ENCODE data around the gene JAZF1.

Gene JAZF1

GRCh38 chr7:28160551-28160991, 20.0 kb downstream of the JAZF1 start:
- Histone ChIP-seq H3K4me3 (ENCODE audit: low read length) (no peak overlapping the region), H3K9me3 (ENCODE audit: control insufficient read depth, low read length) (no peaks in the 10 kb centered on the region), H3K9ac (ENCODE audit: low read length) (no peak overlapping the region), H3K27me3 (ENCODE audit: control insufficient read depth, insufficient read depth, low read length) (no peaks in the 10 kb centered on the region), H3K36me3 (ENCODE audit: control insufficient read depth, insufficient read depth, low read length) (no peaks in the 10 kb centered on the region), H3K4me1 (ENCODE audit: control insufficient read depth, insufficient read depth, low read length) (peaks cover 8% of the 10 kb centered on the region)

GRCh38 chr7:28157831-28158416, 22.7 kb downstream of the JAZF1 start:
- Histone ChIP-seq H3K9ac (ENCODE audit: low read length) (no peak overlapping the region), H3K4me3 (ENCODE audit: low read length) (no peak overlapping the region), H3K36me3 (ENCODE audit: control insufficient read depth, insufficient read depth, low read length) (no peaks in the 10 kb centered on the region), H3K27me3 (ENCODE audit: control insufficient read depth, insufficient read depth, low read length) (no peaks in the 10 kb centered on the region), H3K4me1 (ENCODE audit: control insufficient read depth, insufficient read depth, low read length) (peaks cover 13% of the 10 kb centered on the region), H3K9me3 (ENCODE audit: control insufficient read depth, low read length) (no peaks in the 10 kb centered on the region)

GRCh38 chr7:28157076-28157745, 23.4 kb downstream of the JAZF1 start:
- Histone ChIP-seq H3K4me1 (ENCODE audit: control insufficient read depth, insufficient read depth, low read length) (peaks cover 17% of the 10 kb centered on the region), H3K9ac (ENCODE audit: low read length) (no peak overlapping the region), H3K27me3 (ENCODE audit: control insufficient read depth, insufficient read depth, low read length) (no peaks in the 10 kb centered on the region), H3K36me3 (ENCODE audit: control insufficient read depth, insufficient read depth, low read length) (no peaks in the 10 kb centered on the region), H3K9me3 (ENCODE audit: control insufficient read depth, low read length) (no peaks in the 10 kb centered on the region), H3K4me3 (ENCODE audit: low read length) (no peak overlapping the region)

GRCh38 chr7:28156401-28156800, 24.2 kb downstream of the JAZF1 start:
- Histone ChIP-seq H3K4me3 (ENCODE audit: low read length) (no peak overlapping the region), H3K9me3 (ENCODE audit: control insufficient read depth, low read length) (no peaks in the 10 kb centered on the region), H3K4me1 (ENCODE audit: control insufficient read depth, insufficient read depth, low read length) (peaks cover 20% of the 10 kb centered on the region), H3K9ac (ENCODE audit: low read length) (no peak overlapping the region), H3K27me3 (ENCODE audit: control insufficient read depth, insufficient read depth, low read length) (no peaks in the 10 kb centered on the region), H3K36me3 (ENCODE audit: control insufficient read depth, insufficient read depth, low read length) (no peaks in the 10 kb centered on the region)

- H3K4me1 ChIP-seq (ENCODE audit: control insufficient read depth, insufficient read depth, low read length) = peaks cover 20% of the 10 kb centered on the region
- H3K9me3 ChIP-seq (ENCODE audit: control insufficient read depth, low read length) = no peaks in the 10 kb centered on the region
- H3K36me3 ChIP-seq (ENCODE audit: control insufficient read depth, insufficient read depth, low read length) = no peaks in the 10 kb centered on the region
- H3K4me3 ChIP-seq (ENCODE audit: low read length) = no peak overlapping the region
- no peaks in the 10 kb centered on the region for H3K27me3 ChIP-seq (ENCODE audit: control insufficient read depth, insufficient read depth, low read length)
- no peak overlapping the region for H3K9ac ChIP-seq (ENCODE audit: low read length)
Observed at GRCh38 chr7:28155964-28156363, 24.6 kb downstream of the JAZF1 start.

- H3K4me1 ChIP-seq (ENCODE audit: control insufficient read depth, insufficient read depth, low read length) = peaks cover 21% of the 10 kb centered on the region
- no peak overlapping the region for H3K4me3 ChIP-seq (ENCODE audit: low read length)
- H3K36me3 ChIP-seq (ENCODE audit: control insufficient read depth, insufficient read depth, low read length) = no peaks in the 10 kb centered on the region
- no peaks in the 10 kb centered on the region for H3K27me3 ChIP-seq (ENCODE audit: control insufficient read depth, insufficient read depth, low read length)
- H3K9me3 ChIP-seq (ENCODE audit: control insufficient read depth, low read length) = no peaks in the 10 kb centered on the region
- no peak overlapping the region for H3K9ac ChIP-seq (ENCODE audit: low read length)
Observed at GRCh38 chr7:28155019-28155660, 25.5 kb downstream of the JAZF1 start.

- no peak overlapping the region for H3K9ac ChIP-seq (ENCODE audit: low read length)
- H3K36me3 ChIP-seq (ENCODE audit: control insufficient read depth, insufficient read depth, low read length) = no peaks in the 10 kb centered on the region
- no peaks in the 10 kb centered on the region for H3K27me3 ChIP-seq (ENCODE audit: control insufficient read depth, insufficient read depth, low read length)
- no peaks in the 10 kb centered on the region for H3K9me3 ChIP-seq (ENCODE audit: control insufficient read depth, low read length)
- no peak overlapping the region for H3K4me3 ChIP-seq (ENCODE audit: low read length)
- peaks cover 35% of the 10 kb centered on the region for H3K4me1 ChIP-seq (ENCODE audit: control insufficient read depth, insufficient read depth, low read length)
Observed at GRCh38 chr7:28152594-28152993, 28.0 kb downstream of the JAZF1 start.

- Histone ChIP-seq H3K4me3 (ENCODE audit: low read length) (no peak overlapping the region), H3K9ac (ENCODE audit: low read length) (no peak overlapping the region), H3K27me3 (ENCODE audit: control insufficient read depth, insufficient read depth, low read length) (no peaks in the 10 kb centered on the region), H3K9me3 (ENCODE audit: control insufficient read depth, low read length) (no peaks in the 10 kb centered on the region), H3K36me3 (ENCODE audit: control insufficient read depth, insufficient read depth, low read length) (no peaks in the 10 kb centered on the region), H3K4me1 (ENCODE audit: control insufficient read depth, insufficient read depth, low read length) (peaks cover 35% of the 10 kb centered on the region)
Observed at GRCh38 chr7:28151965-28152364, 28.6 kb downstream of the JAZF1 start.

- Histone ChIP-seq H3K4me1 (ENCODE audit: control insufficient read depth, insufficient read depth, low read length) (peaks cover 24% of the 10 kb centered on the region), H3K36me3 (ENCODE audit: control insufficient read depth, insufficient read depth, low read length) (no peaks in the 10 kb centered on the region), H3K9ac (ENCODE audit: low read length) (no peak overlapping the region), H3K9me3 (ENCODE audit: control insufficient read depth, low read length) (no peaks in the 10 kb centered on the region), H3K4me3 (ENCODE audit: low read length) (no peak overlapping the region), H3K27me3 (ENCODE audit: control insufficient read depth, insufficient read depth, low read length) (no peaks in the 10 kb centered on the region)
Observed at GRCh38 chr7:28149291-28150101, 31.1 kb downstream of the JAZF1 start.

- H3K27me3 ChIP-seq (ENCODE audit: control insufficient read depth, insufficient read depth, low read length) = no peaks in the 10 kb centered on the region
- H3K4me1 ChIP-seq (ENCODE audit: control insufficient read depth, insufficient read depth, low read length) = peaks cover 26% of the 10 kb centered on the region
- no peak overlapping the region for H3K9ac ChIP-seq (ENCODE audit: low read length)
- no peaks in the 10 kb centered on the region for H3K9me3 ChIP-seq (ENCODE audit: control insufficient read depth, low read length)
- no peak overlapping the region for H3K4me3 ChIP-seq (ENCODE audit: low read length)
- H3K36me3 ChIP-seq (ENCODE audit: control insufficient read depth, insufficient read depth, low read length) = no peaks in the 10 kb centered on the region
Observed at GRCh38 chr7:28145931-28146330, 34.7 kb downstream of the JAZF1 start.

- no peak overlapping the region for H3K9ac ChIP-seq (ENCODE audit: low read length)
- H3K4me1 ChIP-seq (ENCODE audit: control insufficient read depth, insufficient read depth, low read length) = peaks cover 26% of the 10 kb centered on the region
- no peaks in the 10 kb centered on the region for H3K36me3 ChIP-seq (ENCODE audit: control insufficient read depth, insufficient read depth, low read length)
Observed at GRCh38 chr7:28145090-28145626, 35.4 kb downstream of the JAZF1 start.

More at GRCh38 chr7:28145090-28145626, 35.4 kb downstream of the JAZF1 start:
- Histone ChIP-seq H3K4me3 (ENCODE audit: low read length) (no peak overlapping the region), H3K9me3 (ENCODE audit: control insufficient read depth, low read length) (no peaks in the 10 kb centered on the region), H3K27me3 (ENCODE audit: control insufficient read depth, insufficient read depth, low read length) (no peaks in the 10 kb centered on the region)
